Measurements from ENCODE around the gene GPER1. TPM values are rescaled to one million over a fixed set of nuclear protein-coding genes. Genes with fewer than 3 reads are reported as not detected.

Gene GPER1
- total and polyA plus RNA-seq, 2 donors (not counting 3 experiments of a cell fraction or from before 2014, with no cell fraction given): 0.77 to 2.3 TPM

GRCh38 chr7:1059200-1060091 is 28.5 kb upstream of the GPER1 start:
- ChIA-PET POLR2A (no interaction called here), CTCF (interaction anchor here (1.1 to 3.9 kb wide), 6 partner anchors 15 to 67 kb away, joined by 3 to 27 read pairs (median 13); partner anchors contain the start of gene GPR146)
- FAIRE-seq: peak; percentile 55
- H3K79me2 ChIP-seq (ENCODE audit: control insufficient read depth, insufficient read depth, low read length): no peaks in the 10 kb centered on the region
- no peaks in the 10 kb centered on the region for H3K9me1 ChIP-seq (replicated peaks; ENCODE audit: control insufficient read depth, extremely low read depth, insufficient read depth, low read length)
- no peak overlapping the region for H2AFZ ChIP-seq (ENCODE audit: low read depth, low read length)
- intact Hi-C loops (cut with micrococcal nuclease) (loop anchor here (1.0 to 5.0 kb wide), 3 partner anchors 15 to 152 kb away; partner anchors contain the start of gene GPR146), dilution Hi-C loops (cut with MboI; ENCODE audit: extremely low pct_ligation_motif_present, low sequenced_read_pairs) (no loop called here)
- H3K4me1 ChIP-seq (ENCODE audit: control insufficient read depth, extremely low read depth, insufficient read depth, low read length): peaks cover 31% of the 10 kb centered on the region
- H3K27me3 ChIP-seq (ENCODE audit: control insufficient read depth in 2 of 2, insufficient read depth in 2 of 2, low read length in 2 of 2): no peaks in the 10 kb centered on the region
- H3K4me3 ChIP-seq (replicated peaks in 1 of 3; ENCODE audit: insufficient read depth in 1 of 3, low read depth in 1 of 3, low read length in 3 of 3): no peak overlapping the region
- no peaks in the 10 kb centered on the region for H3K9me3 ChIP-seq (replicated peaks; ENCODE audit: control insufficient read depth, insufficient read depth, low read length)
- H3K27ac ChIP-seq (ENCODE audit: insufficient read depth, low read depth, low read length): peak overlapping the region; percentile 49
- H3K4me2 ChIP-seq (ENCODE audit: insufficient read depth, low read length): peak overlapping the region; percentile 62
- H3K36me3 ChIP-seq (ENCODE audit: control insufficient read depth in 2 of 2, extremely low read depth in 1 of 2, insufficient read depth in 2 of 2, low read length in 2 of 2): peaks cover 0 to 10% of the 10 kb centered on the region in 2 experiments
- peak overlapping the region; percentile 47 for H3K9ac ChIP-seq (replicated peaks; ENCODE audit: extremely low read depth, insufficient read depth, low read length)
- DNase-seq (ENCODE audit: low read depth, low spot score): peak; percentile 64
- TF ChIP-seq GATA2 (IDR thresholded peaks at IDR 0.05; ENCODE audit: insufficient read depth, insufficient read length, low read depth, low read length) (no peak), POLR2AphosphoS5 (IDR thresholded peaks at IDR 0.05; ENCODE audit: insufficient read depth, low read depth, low read length) (no peak), POLR2A (IDR thresholded peaks at IDR 0.05; ENCODE audit: low read depth, low read length) (no peak), MYC (IDR thresholded peaks at IDR 0.05; ENCODE audit: low read depth, low read length) (no peak), FOS (IDR thresholded peaks at IDR 0.05; ENCODE audit: borderline replicate concordance, insufficient read depth, low read length) (no peak), EZH2 (IDR thresholded peaks at IDR 0.05; ENCODE audit: borderline replicate concordance, low read depth, low read length, severe bottlenecking) (no peak), CTCF (IDR thresholded peaks at IDR 0.05; ENCODE audit: extremely low read depth in 1 of 2, insufficient read depth in 1 of 2, low read depth in 1 of 2, low read length in 2 of 2) (no peak), MAX (IDR thresholded peaks at IDR 0.05; ENCODE audit: insufficient read depth, insufficient read length) (no peak), JUN (IDR thresholded peaks at IDR 0.05; ENCODE audit: borderline replicate concordance, insufficient read depth, insufficient read length, low read depth) (no peak)
- no peaks in the 10 kb centered on the region for H4K20me1 ChIP-seq (replicated peaks; ENCODE audit: control insufficient read depth, extremely low read depth, insufficient read depth, low read length)
- BruUV-seq (replicated peaks): no TSS peak
